Psoas muscle (tissue), 8 donors: ENCODE data around the gene RASL11B. TPM values are rescaled to one million over a fixed set of nuclear protein-coding genes. Genes with fewer than 3 reads are reported as not detected.

ENCODE experiments used
- ATAC-seq, 4 donors: fragments of 200-7000 bp; cut with Tn5 transposase; one replicate each; pipeline ENCODE4 v1.9.1; 2020; ENCODE audit warnings: moderate library complexity in 3 of 4, mild to moderate bottlenecking in 2 of 4
- DNase-seq, 2 donors: peaks; one replicate each; pipeline ENCODE4 v3.0.0-alpha.2; 2020
- H3K27ac ChIP-seq: fragments of 200-600 bp; one replicate; pipeline ENCODE4 v1.8.0; 2022
- H3K27me3 ChIP-seq, 3 donors: fragments of 200-600 bp in 1 of 3; one replicate each; pipeline versions ENCODE4 v1.6.1 to v1.8.0; 2013 to 2022; ENCODE audit warnings: low read length in 2 of 3, mild to moderate bottlenecking in 2 of 3, moderate library complexity in 1 of 3; ENCODE audit not compliant: insufficient read depth in 3 of 3
- H3K36me3 ChIP-seq, 2 donors: fragments of 200-600 bp in 1 of 2; one replicate each; pipeline versions ENCODE4 v1.6.1 to v1.8.0; 2013 to 2022; ENCODE audit warnings: low read depth in 1 of 2, mild to moderate bottlenecking in 1 of 2, moderate library complexity in 1 of 2; ENCODE audit not compliant: insufficient read depth in 1 of 2
- H3K4me1 ChIP-seq: fragments of 200-600 bp; one replicate; pipeline ENCODE4 v1.8.0; 2022
- H3K4me3 ChIP-seq: fragments of 200-600 bp; one replicate; pipeline ENCODE4 v1.8.0; 2022; ENCODE audit warnings: mild to moderate bottlenecking
- H3K9me3 ChIP-seq: fragments of 200-600 bp; one replicate; pipeline ENCODE4 v1.8.0; 2022
- CTCF ChIP-seq: fragments of 200-600 bp; IDR thresholded peaks from one replicate; pipeline ENCODE4 v1.8.0; 2022; ENCODE audit warnings: antibody characterized with exemption
- WGBS, 3 donors: extraction: QIAGEN DNeasy Blood & Tissue Kit; methylation state at CpG; one replicate each; pipeline versions ENCODE4 v1.1.6 to v1.1.7; 2013; 5-methylcytosine and 5-hydroxymethylcytosine counted together
- intact Hi-C, 2 donors: fragments of 100-400 bp; cut with DNase I; formaldehyde crosslinking; loops; one replicate each; pipeline versions ENCODE4 v1.11.0 to v1.14.2; 2022
- polyA plus RNA-seq, 3 donors: library from polyadenylated mRNA; stranded (reverse); fragments of 200-250 nt; gene quantifications; one replicate each; pipeline ENCODE4 v1.2.3, GENCODE V29; 2013
- total RNA-seq, 4 donors: library from RNA; stranded (reverse); fragmentation: NEBNext Ultra II Directional in 2 of 4; extraction: Animal tissue kit (Norgen Biotek cat#: 25700) in 2 of 4; gene quantifications; one replicate each; pipeline versions ENCODE4 v1.2.1 to v1.2.4, GENCODE V29; 2021 to 2023
- donor health status: healthy with polysubstance abuse.
- donor health status: DM: no; HTN: no; CAD: no; lungs with moderate emphysema.
- donor health status: Bipolar disorder and iron deficiency.
- donor health status: healthy.
- donor health status: DM: yes; HTN: yes; CAD: no.
- donor health status: DM: no; HTN: no; CAD: no.
- donor health status: DM: no; HTN: no; CAD: no.
- donor health status: DM: yes; HTN: yes; CAD: no.

The RASL11B gene
- total and polyA plus RNA-seq, 7 donors, result 0.08 to 1.8 (median 0.33) TPM; not detected in 1

DNA sequence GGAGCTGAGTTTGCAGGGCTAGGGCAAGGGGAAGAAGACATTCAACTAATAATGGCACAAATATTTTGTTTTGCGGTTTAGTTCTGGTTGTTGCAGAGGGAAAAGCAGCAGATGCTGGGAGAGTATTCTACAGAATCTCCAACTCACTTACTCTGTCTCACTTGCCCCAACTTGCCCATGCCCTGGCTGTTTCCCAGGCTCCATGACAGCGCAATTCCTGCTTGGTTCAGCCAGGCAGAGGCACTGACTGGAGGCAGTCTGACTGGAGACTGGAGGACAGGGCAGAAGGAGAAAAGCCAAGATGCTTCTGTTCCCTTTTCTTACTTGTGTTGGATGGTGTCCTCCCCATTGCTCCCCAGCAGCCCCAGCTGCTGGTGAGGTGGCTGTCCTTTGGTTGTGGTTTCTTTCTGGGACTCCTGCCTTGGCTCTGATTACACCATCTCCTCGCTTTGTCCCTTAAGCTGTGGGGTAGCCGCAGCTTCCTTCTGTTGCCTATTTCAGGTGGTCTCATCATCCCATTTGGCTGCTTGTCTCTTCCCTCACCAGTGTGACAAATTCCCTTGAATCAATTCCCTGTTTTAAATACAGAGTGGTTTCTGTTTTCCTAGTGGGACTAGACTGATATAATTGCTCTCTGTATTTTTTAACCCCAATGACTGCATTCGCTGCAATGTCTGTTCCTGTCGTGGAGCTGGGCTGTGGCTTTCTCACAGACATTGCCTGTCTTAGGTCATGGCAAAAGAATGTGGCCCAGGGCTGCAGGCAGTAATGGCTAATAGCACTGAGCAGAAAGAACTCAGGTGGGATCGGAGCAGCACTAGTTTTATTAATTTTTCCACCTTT is 24.2 kb upstream of the RASL11B start:
- intact Hi-C loops, result loop anchor here in 1 of 2 donors (10.0 kb wide), 1 partner anchor 793 kb away; no protein-coding TSS in a partner anchor

DNA sequence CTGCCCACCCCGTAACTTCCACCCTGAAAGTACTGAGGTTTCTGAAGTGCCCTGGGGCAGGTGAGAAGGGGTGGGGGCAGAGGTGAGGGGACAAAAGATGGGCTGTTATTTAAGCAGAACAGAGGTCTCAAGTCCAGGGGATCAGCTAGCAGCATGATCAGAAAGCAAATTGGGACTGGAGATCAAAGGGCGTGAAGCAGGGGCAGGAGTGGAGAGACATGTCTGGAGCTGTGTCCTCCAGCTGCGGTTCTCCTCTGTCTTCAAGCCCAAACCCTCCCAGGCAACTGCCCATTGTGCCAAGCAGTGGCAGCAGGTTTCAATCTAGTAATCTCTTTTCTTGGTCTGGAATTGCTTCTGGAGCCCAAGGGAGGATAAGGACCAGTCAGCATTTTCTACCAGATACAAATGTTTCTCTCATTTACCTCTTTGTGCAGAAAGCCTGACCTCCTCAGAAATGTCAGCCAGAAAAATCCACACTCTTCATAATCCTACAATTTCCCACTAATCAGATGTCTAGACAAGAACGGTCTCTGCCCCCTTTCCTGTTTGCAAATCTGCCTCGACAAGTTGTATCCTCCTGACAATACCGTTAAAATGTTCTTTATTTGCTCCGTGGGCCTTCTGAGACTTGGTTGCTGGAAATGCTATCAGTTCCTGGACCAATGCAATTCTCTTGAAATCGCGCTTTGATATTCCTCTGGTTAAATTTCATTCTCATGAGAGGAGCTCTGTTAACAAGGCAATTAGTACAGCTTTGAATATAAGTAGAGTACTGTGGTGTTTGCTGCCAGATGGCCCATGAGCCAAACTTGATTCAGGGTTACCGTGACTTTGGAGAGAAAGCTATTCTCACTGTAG is 23.2 kb upstream of the RASL11B start:
- DNase-seq, result no peak
- Histone ChIP-seq H3K4me1 (peaks cover 39% of the 10 kb centered on the region), H3K4me3 (no peak overlapping the region), H3K27me3 (no peaks in the 10 kb centered on the region), H3K36me3 (no peaks in the 10 kb centered on the region), H3K9me3 (no peaks in the 10 kb centered on the region), H3K27ac (no peak overlapping the region)
- intact Hi-C loops, result loop anchor here in 1 of 2 donors (10.0 kb wide), 1 partner anchor 794 kb away; no protein-coding TSS in a partner anchor
- 38 to 61% (median 39%) methylated on average over 10 of the region's 10 CpGs for WGBS, 3 donors
- ATAC-seq, result peak in 1 of 4 donors; percentile 49
- no peak for TF ChIP-seq CTCF

More for the DNA sequence above, 24.2 kb upstream of the RASL11B start:
- Histone ChIP-seq H3K4me3 (no peak overlapping the region), H3K9me3 (no peaks in the 10 kb centered on the region), H3K36me3 (no peaks in the 10 kb centered on the region), H3K4me1 (peaks cover 39% of the 10 kb centered on the region), H3K27ac (no peak overlapping the region), H3K27me3 (no peaks in the 10 kb centered on the region)
- WGBS, 3 donors, result 63 to 75% (median 63%) methylated on average over 7 of the region's 7 CpGs
- DNase-seq, result no peak
- no peak for TF ChIP-seq CTCF
- peak in 3 of 4 donors; percentile 46 to 74 (median 60) for ATAC-seq

DNA sequence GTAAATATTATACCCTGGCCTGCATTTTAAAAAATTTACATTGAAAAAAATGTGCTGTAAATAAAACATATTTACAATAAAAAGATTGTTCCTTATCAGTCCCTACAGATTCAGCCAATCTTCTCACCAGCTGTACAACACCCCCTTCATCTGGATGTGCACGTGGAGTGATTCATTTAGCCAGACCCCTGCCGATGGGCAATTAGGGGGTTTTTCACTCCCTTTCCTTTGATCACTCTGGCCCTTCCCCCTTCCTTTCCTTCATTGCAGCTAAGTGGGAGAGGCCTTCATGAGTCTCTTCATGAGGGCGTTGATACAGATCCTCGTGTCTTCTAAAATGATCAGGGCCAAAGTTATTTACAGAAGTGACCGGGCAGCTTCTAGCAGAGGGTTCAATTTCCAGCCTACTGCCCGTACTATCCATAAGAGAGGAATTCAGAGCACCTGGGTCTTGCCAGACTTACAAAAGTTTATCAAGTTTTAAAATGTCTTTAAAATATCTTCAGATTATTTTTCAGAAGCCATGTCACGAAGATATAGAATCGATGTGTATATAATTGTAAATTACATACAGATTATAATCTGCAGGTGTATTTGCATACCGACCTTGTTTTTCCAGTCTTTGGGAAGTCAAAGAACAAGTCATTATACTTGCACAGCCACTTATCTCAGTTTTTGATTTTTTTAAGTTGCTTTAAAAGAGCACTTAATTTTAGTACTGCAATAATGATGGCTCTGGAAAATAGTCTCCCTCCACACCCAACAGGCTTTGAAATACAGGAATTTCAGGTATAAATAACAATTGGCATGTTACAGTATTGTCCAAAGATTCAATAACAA is 21.4 kb upstream of the RASL11B start:
- ATAC-seq (peak in 3 of 4 donors; percentile 45 to 73 (median 48)), DNase-seq (no peak)
- TF ChIP-seq CTCF, result no peak
- 55 to 67% (median 58%) methylated on average over 9 of the region's 9 CpGs for WGBS, 3 donors
- intact Hi-C loops, result no loop called here
- no peak overlapping the region for H3K27ac ChIP-seq
- no peaks in the 10 kb centered on the region for H3K27me3 ChIP-seq
- H3K9me3 ChIP-seq, result no peaks in the 10 kb centered on the region
- no peaks in the 10 kb centered on the region for H3K36me3 ChIP-seq
- peaks cover 33% of the 10 kb centered on the region for H3K4me1 ChIP-seq
- H3K4me3 ChIP-seq, result no peak overlapping the region

DNA sequence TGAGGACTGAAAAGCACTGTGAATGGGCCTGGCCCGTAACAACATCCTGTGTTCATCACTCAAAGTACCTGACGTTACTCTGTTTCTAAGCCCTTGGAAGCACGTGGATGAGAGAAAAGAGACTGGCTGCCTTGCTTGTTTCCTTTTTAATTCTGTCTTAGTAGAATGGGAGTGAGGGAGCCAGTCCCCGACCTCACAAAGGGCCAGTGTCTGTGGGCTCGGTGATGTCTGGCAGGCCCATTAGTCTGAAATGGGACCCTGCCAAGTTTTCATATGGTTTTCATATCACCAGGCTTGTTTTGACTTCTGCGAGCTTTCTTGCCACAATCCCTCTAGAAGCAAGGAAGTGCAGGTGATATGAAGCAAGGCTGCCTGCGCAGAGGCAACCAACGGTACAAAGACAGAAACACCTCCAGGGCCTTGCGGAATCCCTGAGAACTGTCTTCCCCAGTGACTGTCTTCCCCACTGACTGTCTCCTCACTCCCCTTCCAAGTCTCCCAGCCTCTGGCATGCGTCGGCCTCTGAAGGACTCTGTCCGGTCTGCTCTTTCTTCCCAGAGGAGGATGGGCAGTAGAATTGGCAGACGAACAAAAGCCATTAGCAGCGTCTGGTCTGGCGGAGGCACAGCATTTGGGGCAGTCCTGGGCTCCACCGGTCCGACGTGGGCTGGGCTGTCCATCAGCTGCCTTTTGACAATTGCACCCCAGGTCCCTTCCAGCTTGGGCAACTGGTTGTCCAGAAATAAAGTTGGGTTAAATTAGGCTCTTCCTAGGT is 20.2 kb upstream of the RASL11B start:
- H3K27me3 ChIP-seq, result no peaks in the 10 kb centered on the region
- DNase-seq, result no peak
- intact Hi-C loops, result no loop called here
- H3K4me3 ChIP-seq, result no peak overlapping the region
- no peaks in the 10 kb centered on the region for H3K9me3 ChIP-seq
- no peak overlapping the region for H3K27ac ChIP-seq
- 25 to 33% (median 25%) methylated on average over 18 of the region's 18 CpGs for WGBS, 3 donors
- TF ChIP-seq CTCF, result no peak
- H3K4me1 ChIP-seq, result peaks cover 33% of the 10 kb centered on the region
- H3K36me3 ChIP-seq, result no peaks in the 10 kb centered on the region
- ATAC-seq, result peak in 3 of 4 donors; percentile 41 to 57 (median 42)
